HepG2 (cell line): ENCODE measurements around the gene SP5. TPM values are rescaled to one million over a fixed set of nuclear protein-coding genes. Genes with fewer than 3 reads are reported as not detected.
A peak's percentile ranks its signal among the peaks of the same experiment; 100 is the strongest.

ENCODE experiments used
- ARHGAP35 ChIP-seq: sonication (generic); formaldehyde crosslinking; IDR thresholded peaks from 2 replicates; pipeline ENCODE4 v1.9.0; 2022; ENCODE audit warnings: mild to moderate bottlenecking, inconsistent platforms, moderate library complexity, missing genetic modification reagents, borderline replicate concordance
- CCDC6 ChIP-seq: sonication (generic); formaldehyde crosslinking; IDR thresholded peaks from 2 replicates; pipeline ENCODE4 v1.8.1; 2022; ENCODE audit warnings: mild to moderate bottlenecking, missing genetic modification reagents, moderate library complexity
- EZH2 ChIP-seq: conservative IDR thresholded peaks from 2 replicates; pipeline ENCODE4 v1.6.1; 2012; ENCODE audit warnings: mild to moderate bottlenecking, low read depth, low read length, moderate library complexity
- JUNB ChIP-seq: sonication (generic); formaldehyde crosslinking; IDR thresholded peaks from 2 replicates; pipeline ENCODE4 v1.8.0; 2022; ENCODE audit warnings: missing genetic modification reagents, mild to moderate bottlenecking, borderline replicate concordance
- NR2F2 ChIP-seq: IDR thresholded peaks from 2 replicates; pipeline ENCODE4 v1.6.1; 2012; ENCODE audit warnings: low read depth, inconsistent platforms, borderline replicate concordance
- POLR2AphosphoS5 ChIP-seq: IDR thresholded peaks from 2 replicates; pipeline ENCODE4 v1.6.1; 2012; ENCODE audit warnings: low read depth, low read length
- RXRB ChIP-seq: IDR thresholded peaks from 2 replicates; pipeline ENCODE4 v1.6.1; 2016; ENCODE audit warnings: borderline replicate concordance, missing genetic modification reagents, missing compliant biosample characterization
- SATB2 ChIP-seq: sonication (generic); formaldehyde crosslinking; IDR thresholded peaks from 2 replicates; pipeline ENCODE4 v1.5.0; 2020; ENCODE audit warnings: missing genetic modification reagents
- TEAD2 ChIP-seq: sonication (generic); formaldehyde crosslinking; IDR thresholded peaks from 2 replicates; pipeline ENCODE4 v1.9.0; 2021; ENCODE audit warnings: missing genetic modification reagents
- ZBTB7B ChIP-seq: sonication (generic); formaldehyde crosslinking; IDR thresholded peaks from 2 replicates; pipeline ENCODE4 v1.4.0; 2020; ENCODE audit warnings: missing genetic modification reagents
- ZFP36L2 ChIP-seq: sonication (generic); formaldehyde crosslinking; IDR thresholded peaks from 2 replicates; pipeline ENCODE4 v1.4.0; 2020; ENCODE audit warnings: missing genetic modification reagents
- ZNF124 ChIP-seq: sonication (generic); formaldehyde crosslinking; IDR thresholded peaks from 2 replicates; pipeline ENCODE4 v1.4.0; 2020; ENCODE audit warnings: missing genetic modification reagents
- ZNF160 ChIP-seq: sonication (generic); formaldehyde crosslinking; IDR thresholded peaks from 2 replicates; pipeline ENCODE4 v1.8.0; 2022; ENCODE audit warnings: mild to moderate bottlenecking, inconsistent platforms, missing genetic modification reagents
- ZNF234 ChIP-seq: sonication (generic); formaldehyde crosslinking; conservative IDR thresholded peaks from 2 replicates; pipeline ENCODE4 v1.5.1; 2020; ENCODE audit warnings: mild to moderate bottlenecking, missing genetic modification reagents
- ZNF33A ChIP-seq: sonication (generic); formaldehyde crosslinking; IDR thresholded peaks from 2 replicates; pipeline ENCODE4 v1.5.1; 2020; ENCODE audit warnings: missing genetic modification reagents, mild to moderate bottlenecking, moderate library complexity, borderline replicate concordance
- ZNF530 ChIP-seq: sonication (generic); formaldehyde crosslinking; IDR thresholded peaks from 2 replicates; pipeline ENCODE4 v1.5.0; 2020; ENCODE audit warnings: low read depth, mild to moderate bottlenecking, missing genetic modification reagents
- ZNF678 ChIP-seq: sonication (generic); formaldehyde crosslinking; IDR thresholded peaks from 2 replicates; pipeline ENCODE4 v1.4.0; 2020; ENCODE audit warnings: mild to moderate bottlenecking, missing genetic modification reagents
- ZNF782 ChIP-seq: sonication (generic); formaldehyde crosslinking; IDR thresholded peaks from 2 replicates; pipeline ENCODE4 v1.4.0; 2020; ENCODE audit warnings: missing genetic modification reagents, mild to moderate bottlenecking, borderline replicate concordance
- ZZZ3 ChIP-seq: sonication (generic); formaldehyde crosslinking; IDR thresholded peaks from 2 replicates; pipeline ENCODE4 v1.4.0; 2020; ENCODE audit warnings: missing genetic modification reagents, mild to moderate bottlenecking, borderline replicate concordance
- polyA plus RNA-seq, 8 experiments: library from polyadenylated mRNA; depleted of rRNA in 3 of 8; stranded (reverse) in 7 of 8; unstranded in 1 of 8; fragments of >200 nt; fragmentation: Illumina TruSeq in 4 of 8; extraction: Trizol in 4 of 8; gene quantifications; 2 replicates each; pipeline versions ENCODE4 v1.2.1 to v1.2.3, GENCODE V29; 2011 to 2016; ENCODE audit warnings: low read depth in 4 of 8, missing spikeins in 1 of 8, mixed read lengths in 1 of 8; ENCODE audit not compliant: insufficient read depth in 1 of 8
- total RNA-seq, 5 experiments: library from RNA; depleted of rRNA; stranded (reverse); fragments of >200 nt; fragmentation: Illumina TruSeq; extraction: Trizol; gene quantifications; 2 replicates each; pipeline ENCODE4 v1.2.3, GENCODE V29; 2016; ENCODE audit warnings: low read depth in 1 of 5
- TF ChIP-seq, protein P1 (sequence below): sonication (generic); formaldehyde crosslinking; IDR thresholded peaks from 2 replicates; pipeline ENCODE4 v1.5.1; 2020; ENCODE audit warnings: mild to moderate bottlenecking, missing genetic modification reagents, borderline replicate concordance
- TF ChIP-seq, protein P2 (sequence below): sonication (generic); formaldehyde crosslinking; IDR thresholded peaks from 2 replicates; pipeline ENCODE4 v1.5.0; 2020; ENCODE audit warnings: missing genetic modification reagents, mild to moderate bottlenecking, borderline replicate concordance
- TF ChIP-seq, protein P3 (sequence below): sonication (generic); formaldehyde crosslinking; IDR thresholded peaks from 2 replicates; pipeline ENCODE4 v1.4.0; 2020; ENCODE audit warnings: missing genetic modification reagents

The SP5 gene
- total and polyA plus RNA-seq, 2 of the 13 experiments (the other 11 are each of a cell fraction or from before 2014, with no cell fraction given) = 50.8 to 119 TPM

DNA sequence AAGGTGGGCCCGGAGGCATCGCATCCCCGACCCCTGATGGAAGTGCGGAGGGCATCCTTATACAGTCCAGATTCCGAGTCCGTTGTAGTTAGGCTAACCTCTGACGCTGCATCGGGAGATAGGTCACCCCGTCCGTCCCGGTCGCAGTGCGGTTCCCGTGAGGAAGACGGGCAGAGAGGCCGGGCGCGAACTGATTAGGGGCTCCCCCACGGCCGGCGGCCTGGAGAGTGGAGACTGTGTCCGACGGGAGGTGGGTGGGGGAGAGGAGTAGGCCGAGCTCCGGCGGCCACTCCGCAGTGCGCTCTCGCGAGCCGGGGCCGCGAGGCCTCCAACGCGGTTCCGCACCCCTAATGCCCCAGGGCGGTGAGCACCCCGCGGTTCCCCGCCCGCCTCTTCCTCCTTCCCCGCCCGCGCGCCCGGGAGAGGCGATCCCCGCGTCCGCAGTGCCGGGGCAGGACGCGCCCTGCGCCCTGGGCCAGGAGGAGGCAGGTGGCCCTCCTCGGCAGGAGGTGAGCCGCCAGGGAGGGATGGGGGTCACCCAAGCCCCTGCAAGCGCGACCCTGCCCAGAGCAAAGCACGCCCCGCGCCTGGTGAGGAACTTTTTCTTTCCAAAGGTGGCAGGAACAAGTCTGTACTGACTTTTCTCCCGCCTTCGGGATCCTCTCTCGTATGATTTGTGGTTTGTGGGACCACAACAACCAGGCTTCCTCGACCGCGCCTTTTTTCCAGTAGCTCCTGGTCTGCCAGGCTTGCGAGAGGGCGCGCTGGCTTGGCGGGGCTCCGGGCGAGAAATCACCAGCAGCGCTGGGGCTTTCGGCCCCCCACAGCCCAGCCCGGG, 1.4 kb upstream of the SP5 start (continued):
- TF ChIP-seq, protein P1, sequence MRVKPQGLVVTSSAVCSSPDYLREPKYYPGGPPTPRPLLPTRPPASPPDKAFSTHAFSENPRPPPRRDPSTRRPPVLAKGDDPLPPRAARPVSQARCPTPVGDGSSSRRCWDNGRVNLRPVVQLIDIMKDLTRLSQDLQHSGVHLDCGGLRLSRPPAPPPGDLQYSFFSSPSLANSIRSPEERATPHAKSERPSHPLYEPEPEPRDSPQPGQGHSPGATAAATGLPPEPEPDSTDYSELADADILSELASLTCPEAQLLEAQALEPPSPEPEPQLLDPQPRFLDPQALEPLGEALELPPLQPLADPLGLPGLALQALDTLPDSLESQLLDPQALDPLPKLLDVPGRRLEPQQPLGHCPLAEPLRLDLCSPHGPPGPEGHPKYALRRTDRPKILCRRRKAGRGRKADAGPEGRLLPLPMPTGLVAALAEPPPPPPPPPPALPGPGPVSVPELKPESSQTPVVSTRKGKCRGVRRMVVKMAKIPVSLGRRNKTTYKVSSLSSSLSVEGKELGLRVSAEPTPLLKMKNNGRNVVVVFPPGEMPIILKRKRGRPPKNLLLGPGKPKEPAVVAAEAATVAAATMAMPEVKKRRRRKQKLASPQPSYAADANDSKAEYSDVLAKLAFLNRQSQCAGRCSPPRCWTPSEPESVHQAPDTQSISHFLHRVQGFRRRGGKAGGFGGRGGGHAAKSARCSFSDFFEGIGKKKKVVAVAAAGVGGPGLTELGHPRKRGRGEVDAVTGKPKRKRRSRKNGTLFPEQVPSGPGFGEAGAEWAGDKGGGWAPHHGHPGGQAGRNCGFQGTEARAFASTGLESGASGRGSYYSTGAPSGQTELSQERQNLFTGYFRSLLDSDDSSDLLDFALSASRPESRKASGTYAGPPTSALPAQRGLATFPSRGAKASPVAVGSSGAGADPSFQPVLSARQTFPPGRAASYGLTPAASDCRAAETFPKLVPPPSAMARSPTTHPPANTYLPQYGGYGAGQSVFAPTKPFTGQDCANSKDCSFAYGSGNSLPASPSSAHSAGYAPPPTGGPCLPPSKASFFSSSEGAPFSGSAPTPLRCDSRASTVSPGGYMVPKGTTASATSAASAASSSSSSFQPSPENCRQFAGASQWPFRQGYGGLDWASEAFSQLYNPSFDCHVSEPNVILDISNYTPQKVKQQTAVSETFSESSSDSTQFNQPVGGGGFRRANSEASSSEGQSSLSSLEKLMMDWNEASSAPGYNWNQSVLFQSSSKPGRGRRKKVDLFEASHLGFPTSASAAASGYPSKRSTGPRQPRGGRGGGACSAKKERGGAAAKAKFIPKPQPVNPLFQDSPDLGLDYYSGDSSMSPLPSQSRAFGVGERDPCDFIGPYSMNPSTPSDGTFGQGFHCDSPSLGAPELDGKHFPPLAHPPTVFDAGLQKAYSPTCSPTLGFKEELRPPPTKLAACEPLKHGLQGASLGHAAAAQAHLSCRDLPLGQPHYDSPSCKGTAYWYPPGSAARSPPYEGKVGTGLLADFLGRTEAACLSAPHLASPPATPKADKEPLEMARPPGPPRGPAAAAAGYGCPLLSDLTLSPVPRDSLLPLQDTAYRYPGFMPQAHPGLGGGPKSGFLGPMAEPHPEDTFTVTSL (CRISPR knock-in tag) = peak; percentile 70; the same call in 1 of the 2 replicates
- TF ChIP-seq ARHGAP35 (CRISPR knock-in tag) (no peak), EZH2 (no peak), TEAD2 (no peak), SATB2 (no peak), NR2F2 (no peak), ZNF234 (CRISPR knock-in tag) (peak; percentile 81), ZNF124 (CRISPR knock-in tag) (no peak; the same call in 1 of the 2 replicates), ZNF678 (CRISPR knock-in tag) (no peak), ZBTB7B (CRISPR knock-in tag) (0 out of 2 replicates have a peak, but pooled peaks have one; percentile 3), ZNF530 (CRISPR knock-in tag) (no peak), ZNF782 (CRISPR knock-in tag) (no peak), CCDC6 (CRISPR knock-in tag) (no peak; the same call in 1 of the 2 replicates), ZNF33A (CRISPR knock-in tag) (no peak), JUNB (no peak), RXRB (CRISPR knock-in tag) (no peak), ZFP36L2 (CRISPR knock-in tag) (no peak), POLR2AphosphoS5 (no peak), ZZZ3 (CRISPR knock-in tag) (no peak), ZNF160 (CRISPR knock-in tag) (peak; percentile 37; the same call in 1 of the 2 replicates)
- TF ChIP-seq, protein P2, sequence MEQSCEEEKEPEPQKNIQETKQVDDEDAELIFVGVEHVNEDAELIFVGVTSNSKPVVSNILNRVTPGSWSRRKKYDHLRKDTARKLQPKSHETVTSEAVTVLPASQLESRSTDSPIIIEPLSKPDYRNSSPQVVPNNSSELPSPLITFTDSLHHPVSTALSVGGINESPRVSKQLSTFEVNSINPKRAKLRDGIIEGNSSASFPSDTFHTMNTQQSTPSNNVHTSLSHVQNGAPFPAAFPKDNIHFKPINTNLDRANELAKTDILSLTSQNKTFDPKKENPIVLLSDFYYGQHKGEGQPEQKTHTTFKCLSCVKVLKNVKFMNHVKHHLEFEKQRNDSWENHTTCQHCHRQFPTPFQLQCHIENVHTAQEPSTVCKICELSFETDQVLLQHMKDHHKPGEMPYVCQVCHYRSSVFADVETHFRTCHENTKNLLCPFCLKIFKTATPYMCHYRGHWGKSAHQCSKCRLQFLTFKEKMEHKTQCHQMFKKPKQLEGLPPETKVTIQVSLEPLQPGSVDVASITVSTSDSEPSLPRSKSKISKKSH (CRISPR knock-in tag) = peak; percentile 23; the same call in 1 of the 2 replicates
- TF ChIP-seq, protein P3, sequence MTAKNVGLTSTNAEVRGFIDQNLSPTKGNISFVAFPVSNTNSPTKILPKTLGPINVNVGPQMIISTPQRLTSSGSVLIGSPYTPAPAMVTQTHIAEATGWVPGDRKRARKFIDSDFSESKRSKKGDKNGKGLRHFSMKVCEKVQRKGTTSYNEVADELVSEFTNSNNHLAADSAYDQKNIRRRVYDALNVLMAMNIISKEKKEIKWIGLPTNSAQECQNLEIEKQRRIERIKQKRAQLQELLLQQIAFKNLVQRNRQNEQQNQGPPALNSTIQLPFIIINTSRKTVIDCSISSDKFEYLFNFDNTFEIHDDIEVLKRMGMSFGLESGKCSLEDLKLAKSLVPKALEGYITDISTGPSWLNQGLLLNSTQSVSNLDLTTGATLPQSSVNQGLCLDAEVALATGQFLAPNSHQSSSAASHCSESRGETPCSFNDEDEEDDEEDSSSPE (CRISPR knock-in tag) = no peak
